ENCODE results near the gene MICAL3.
"Not testable (repeated sequence)": the region's sequence is repeated elsewhere in the genome, so short reads cannot be mapped to it uniquely, and the experiment has no call there.

MICAL3 gene

DNA sequence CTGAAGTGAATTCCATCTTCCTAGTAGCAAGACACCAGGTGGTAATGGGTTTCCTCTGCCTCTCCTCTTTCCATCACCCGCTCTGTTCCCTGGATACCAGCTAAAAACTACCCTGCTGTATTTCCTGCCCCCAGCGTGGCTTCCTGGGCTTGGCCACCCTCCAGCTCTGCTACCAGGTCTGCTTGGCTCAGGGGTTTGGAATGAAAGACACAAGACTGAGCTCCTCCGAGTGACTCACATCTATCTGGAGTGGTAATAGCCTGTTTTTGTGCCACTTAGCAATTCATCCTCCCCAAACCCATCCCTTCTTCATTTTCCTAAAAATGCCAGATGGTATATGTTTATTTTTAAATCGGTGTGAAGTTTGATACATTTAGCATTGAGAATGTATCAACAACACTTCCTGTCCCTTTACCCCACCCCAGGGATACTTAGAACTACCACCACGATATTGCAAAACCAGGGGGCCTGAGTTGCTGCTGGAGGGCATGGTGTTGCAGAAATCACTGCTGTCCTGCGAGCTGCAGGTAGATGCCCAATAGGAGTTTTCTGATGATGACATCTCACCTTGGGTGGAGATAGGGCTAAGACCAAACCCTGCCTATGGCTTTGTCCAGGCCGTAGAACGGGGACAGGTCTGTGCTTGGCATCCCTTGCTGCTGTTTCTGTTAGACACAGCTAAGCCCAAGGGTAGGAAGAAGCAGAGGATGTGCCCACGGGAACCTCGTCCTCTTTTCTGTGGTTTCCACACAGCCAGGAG, 7.5 kb upstream of the MICAL3 start:
- no peak for DNase-seq (ENCODE audit: low read depth)

DNA sequence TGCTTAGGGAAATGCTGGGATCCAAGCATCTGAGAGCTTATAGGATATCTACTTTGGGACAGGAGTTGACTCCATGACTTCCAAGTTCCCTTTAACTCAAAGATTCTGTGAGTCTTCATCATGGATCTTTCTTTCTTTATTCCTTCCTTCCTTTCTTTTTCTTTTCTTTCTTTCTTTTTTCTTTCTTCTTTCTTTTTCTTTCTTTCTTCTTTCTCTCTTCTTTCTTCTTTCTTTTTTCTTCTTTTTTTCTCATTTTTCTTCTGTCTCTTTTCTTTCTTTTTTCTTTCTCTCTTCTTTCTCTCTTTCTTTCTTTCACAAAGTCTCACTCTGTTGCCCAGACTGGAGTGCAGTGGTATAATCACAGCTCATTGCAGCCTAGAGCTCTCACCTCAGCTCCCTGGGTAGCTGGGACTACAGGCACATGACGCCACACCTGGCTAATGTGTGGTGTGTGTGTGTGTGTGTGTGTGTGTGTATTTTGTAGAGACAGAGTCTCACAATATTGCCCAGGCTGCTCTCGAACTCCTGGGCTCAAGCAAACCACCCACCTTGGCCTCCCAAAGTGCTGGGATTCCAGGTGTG, 5.4 kb upstream of the MICAL3 start:
- DNase-seq (ENCODE audit: low read depth): no peak

DNA sequence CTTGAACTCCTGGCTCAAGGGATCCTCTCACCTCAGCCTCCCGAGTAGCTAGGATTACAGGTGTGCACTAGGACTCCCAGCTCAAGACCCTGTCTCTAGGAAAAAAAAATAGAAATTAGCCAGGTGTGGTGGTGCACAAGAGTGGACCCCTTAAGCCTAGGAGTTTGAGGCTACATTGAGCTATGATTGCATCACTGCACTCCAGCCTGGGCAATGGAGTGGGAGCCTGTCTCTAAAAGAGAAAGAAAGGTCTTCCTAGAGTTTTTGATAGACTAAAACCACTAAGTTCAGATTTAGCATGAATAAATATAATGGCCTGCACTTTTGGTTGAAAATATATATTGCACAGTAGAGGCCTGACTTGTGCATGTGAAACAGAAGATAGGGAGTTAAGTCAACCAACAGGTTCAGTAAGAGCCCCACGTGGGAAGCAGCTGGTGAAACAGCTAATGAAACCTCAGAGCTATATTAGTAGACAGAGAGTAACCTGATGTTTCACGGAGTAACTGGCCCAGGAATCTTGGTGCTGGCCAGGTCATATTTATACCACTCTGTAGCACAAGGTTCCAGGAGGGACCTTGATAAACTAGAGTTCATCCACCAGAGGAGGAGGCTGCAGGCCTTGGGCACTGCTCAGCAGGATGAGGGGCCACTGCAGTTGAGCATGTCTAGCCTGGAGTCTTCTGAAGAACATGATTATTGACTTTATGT, 4.6 kb upstream of the MICAL3 start:
- DNase-seq (ENCODE audit: low read depth): no peak

- not testable (repeated sequence) for DNase-seq (ENCODE audit: low read depth)
Measured at GRCh38 chr22:18025898-18026297, 1.5 kb upstream of the MICAL3 start.

DNA sequence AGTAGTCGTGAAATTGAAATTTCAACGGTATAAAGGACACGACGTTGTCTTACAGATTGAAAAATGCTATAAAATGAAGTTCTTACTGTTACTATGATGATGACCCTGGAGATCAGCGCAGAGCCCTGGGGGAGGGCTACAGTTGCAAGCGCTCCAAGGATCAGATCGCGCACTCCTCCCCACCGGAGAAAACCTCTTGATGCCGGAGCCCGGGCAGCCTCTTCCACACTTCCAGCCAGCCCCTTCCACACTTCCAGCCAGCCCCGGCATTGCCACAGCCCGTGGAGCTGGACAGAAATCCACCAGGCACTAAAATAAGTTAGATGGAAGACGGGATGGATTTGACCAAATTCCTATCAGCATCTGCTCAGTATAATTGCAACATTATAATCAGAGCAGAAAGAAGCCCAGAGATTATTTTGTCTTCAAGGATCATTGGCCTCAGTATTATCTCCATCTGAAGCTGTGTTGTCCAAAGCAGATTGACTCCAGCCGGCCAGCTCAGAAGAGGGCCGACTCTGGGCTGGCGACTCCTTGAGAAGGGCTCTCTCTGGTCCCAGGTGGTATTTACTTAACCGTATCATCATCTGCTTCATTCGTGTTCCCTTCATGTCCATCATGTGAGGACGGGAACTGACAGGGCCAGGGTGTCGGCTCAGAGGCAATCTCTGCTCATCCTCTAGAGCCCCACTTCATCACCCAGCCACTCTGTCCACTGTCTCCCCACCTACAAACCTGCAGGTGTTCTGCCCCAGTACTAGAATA, 777 bp upstream of the MICAL3 start:
- DNase-seq (ENCODE audit: low read depth): no peak

GRCh38 chr22:18023509-18024275, 669 bp downstream of the MICAL3 start:
- DNase-seq (ENCODE audit: low read depth): no peak

DNA sequence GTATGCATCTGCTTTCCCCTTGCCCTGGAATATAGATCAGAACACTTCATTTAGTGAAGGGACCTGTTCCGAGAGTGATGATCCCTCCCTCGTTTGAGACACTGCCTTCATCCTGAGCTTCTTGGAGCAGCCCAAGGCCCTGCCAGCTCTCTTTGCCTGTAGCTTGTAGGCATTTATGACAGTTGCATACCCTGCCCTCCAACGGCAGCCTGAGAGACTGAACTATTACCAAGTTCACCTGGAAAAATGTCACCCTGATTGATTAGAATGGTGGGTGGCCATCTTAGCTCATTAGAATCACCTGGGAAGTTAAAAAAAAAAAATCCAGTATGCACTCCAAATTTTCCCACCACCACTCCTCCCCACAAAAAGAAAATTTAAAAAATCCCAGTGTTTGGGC, 1.5 kb downstream of the MICAL3 start:
- DNase-seq (ENCODE audit: low read depth): no peak

GRCh38 chr22:18021431-18021830, 2.9 kb downstream of the MICAL3 start:
- DNase-seq (ENCODE audit: low read depth): no peak

GRCh38 chr22:18020743-18021142, 3.6 kb downstream of the MICAL3 start:
- not testable (repeated sequence) for DNase-seq (ENCODE audit: low read depth)

DNA sequence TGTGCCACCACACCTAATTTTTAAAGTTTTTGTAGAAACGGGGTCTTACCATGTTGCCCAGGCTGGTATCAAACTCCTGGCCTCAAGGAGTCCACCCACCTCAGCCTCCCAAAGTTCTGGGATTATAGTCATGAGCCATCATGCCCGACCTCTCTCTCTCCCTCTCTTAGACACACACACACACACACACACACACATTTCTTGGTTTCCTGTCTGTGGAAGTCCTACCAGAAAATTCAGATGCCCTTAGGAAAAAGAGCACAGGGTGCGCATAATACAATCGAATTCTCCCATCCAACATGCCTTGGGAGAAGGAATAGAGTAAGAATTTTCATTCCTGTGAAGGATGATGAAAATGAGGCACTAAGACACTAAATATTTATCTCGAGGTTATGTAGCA, 10.4 kb downstream of the MICAL3 start:
- no peak for DNase-seq (ENCODE audit: low read depth)

DNA sequence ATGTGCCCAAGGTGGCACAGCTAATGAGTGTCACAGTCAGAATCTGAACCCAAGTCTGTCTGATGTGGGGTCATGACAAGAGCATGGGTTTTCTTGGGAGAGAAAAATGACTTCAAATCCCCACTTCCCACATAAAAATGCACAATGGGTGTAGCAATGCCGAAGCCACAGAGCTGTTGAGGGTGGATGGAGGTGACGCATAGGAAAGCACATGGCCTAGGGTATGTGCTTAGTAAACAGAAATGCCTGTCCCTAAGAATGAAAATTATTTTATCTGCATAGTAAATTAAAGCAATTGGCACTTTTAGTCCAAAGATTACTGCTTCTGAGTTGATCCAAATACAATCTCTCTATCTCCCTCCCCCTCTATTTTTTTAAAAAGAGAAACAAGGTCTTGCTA, 10.9 kb downstream of the MICAL3 start:
- no peak for DNase-seq (ENCODE audit: low read depth)

DNA sequence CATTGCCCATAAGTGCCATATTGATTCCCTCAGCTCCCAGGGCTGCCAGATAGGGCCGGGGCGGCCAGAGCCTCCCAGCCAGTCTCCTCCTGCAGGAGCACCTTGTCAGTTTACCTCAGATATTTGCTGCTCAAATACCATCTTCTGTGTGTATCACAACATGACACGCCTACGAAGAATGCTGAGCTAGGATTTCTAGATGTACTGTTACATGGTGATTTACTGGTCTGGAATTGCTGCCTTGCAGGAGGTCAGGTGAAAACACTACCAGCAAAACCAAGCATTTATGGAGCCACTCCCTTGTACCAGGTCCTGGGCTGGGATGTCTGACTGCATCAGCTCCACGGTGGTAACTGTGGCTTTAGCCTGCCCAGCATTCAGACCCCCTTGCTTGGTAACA, 11.8 kb downstream of the MICAL3 start:
- no peak for DNase-seq (ENCODE audit: low read depth)

GRCh38 chr22:18010266-18010665, 14.1 kb downstream of the MICAL3 start:
- no peak for DNase-seq (ENCODE audit: low read depth)

- DNase-seq (ENCODE audit: low read depth): no peak
Measured at GRCh38 chr22:18008136-18008535, 16.2 kb downstream of the MICAL3 start.

DNA sequence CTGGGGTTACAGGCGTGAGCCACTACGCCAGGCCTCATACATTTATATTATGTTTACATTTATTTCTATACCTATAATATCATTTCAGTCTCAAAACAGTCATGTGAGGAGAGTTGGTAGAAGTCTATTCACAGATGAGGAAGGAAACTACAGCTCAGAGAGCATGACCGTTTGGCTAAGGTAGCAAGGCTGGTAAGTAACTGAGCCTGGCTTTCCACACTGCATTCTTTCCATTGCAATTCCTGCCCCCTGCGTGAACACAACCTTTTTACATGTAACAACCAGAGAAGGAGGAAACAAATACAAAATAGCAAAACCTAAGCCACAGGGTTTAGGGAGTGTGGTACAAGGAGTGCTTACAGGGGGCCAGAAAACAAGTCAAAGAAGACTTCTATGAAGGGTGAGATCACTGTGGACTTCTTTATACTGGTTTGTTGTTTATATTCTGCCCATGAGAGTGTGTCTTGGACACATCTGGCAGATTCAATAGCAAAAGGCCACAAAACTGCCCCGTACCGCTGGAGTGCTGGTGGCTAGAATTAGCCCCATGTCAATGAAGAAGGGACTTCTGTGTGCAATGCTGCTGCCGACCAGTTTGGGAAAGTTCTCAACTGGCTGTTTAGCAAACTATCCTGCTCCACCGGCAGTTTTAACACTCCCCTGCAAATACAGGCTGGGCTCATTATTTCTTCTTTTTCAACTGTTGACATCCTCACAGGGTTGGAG, 19.0 kb downstream of the MICAL3 start:
- DNase-seq (ENCODE audit: low read depth): no peak

GRCh38 chr22:18001894-18002315, 22.5 kb downstream of the MICAL3 start:
- not testable (repeated sequence) for DNase-seq (ENCODE audit: low read depth)

DNA sequence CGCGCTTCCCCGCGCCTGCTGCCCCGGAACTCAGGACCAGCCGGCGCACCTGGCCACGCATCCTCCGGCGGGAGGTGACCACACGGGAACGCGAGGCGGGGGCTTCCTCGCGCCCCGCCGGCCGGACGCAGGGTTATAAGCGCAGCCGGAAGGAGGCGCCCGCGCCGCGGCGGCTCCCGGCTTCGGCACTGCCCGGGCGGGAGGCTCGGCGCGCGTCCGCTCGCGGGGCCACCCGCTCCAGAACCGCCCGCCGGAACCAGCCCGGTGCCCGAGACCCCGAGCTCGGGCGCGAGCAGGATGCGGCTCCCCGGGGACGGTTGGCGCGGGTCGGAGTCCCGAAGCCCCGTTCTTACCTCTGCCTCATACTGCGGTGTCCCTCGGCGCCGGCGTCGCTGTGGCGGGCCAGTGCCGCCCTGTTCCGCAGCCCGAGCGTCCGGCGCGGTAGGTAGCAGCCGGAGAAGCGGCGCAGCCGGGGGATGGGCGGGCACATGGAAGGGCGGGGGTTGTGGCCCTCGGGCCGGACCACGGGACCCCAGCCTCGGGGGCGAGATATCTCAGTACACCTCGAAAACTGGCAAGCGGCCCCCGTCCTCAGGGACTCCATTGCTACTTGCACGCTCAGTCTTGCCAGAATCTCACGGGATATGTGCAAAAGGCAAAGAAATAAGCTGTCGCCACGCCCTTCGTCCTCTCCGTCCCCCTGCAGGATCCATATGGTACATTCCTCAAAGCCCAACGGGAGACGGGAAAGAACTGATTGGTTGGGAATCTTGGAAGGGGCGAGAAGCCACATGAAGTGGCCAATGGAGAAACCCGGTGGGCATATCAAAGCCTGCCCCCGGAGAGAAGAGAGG, 23.1 kb downstream of the MICAL3 start:
- DNase-seq (ENCODE audit: low read depth): peak; percentile 58

DNA sequence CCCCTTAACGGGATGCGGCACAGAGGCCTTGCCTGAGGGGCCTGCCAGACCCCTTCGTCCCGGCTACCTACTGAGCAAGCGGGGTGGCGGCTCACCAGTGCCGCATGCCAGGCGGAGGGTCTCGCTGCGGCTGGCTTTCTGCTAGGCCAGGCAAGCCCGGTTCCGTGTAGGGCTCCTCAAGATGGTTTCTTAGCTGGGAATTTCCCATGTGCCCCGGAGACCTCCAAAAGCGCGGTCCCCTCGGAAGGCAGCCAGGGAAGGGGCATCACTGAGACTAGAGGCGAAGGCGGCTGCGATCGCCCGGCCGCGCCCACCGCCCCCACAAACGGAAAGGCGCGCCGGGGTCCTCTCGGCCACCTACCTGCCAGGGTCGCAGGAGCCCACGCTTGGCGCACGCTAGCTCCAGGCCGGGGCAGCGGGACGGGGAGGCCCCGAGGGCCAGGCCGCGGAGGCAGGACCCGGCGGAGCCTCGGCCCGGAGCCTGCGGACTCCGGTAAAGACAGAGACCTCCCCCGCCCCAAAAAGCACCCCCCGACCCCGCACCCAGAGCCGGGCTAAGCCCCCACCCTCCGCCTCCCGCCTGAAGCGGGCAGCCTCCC, 23.8 kb downstream of the MICAL3 start:
- no peak for DNase-seq (ENCODE audit: low read depth)

DNA sequence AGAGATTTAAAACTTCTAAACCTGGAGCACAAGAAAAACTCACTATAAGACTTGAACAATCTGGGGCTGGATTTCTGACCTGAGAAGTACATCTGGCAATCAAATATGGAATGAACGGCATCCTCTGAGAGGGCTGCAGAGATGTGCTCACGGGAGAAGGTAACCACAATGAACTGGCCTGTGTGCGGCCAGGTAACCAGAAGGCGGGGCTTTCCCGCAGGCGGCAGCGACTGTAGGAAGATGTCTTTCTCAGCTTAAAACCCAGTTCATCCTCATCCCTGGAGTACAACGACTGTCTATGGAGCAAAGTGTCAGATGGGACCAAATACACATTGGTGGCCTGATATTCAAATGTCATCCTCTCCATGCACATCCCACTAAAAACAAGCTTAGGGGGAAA, 24.5 kb downstream of the MICAL3 start:
- no peak for DNase-seq (ENCODE audit: low read depth)

- no peak for DNase-seq (ENCODE audit: low read depth)
Measured at GRCh38 chr22:17998913-17999312, 25.4 kb downstream of the MICAL3 start.

All from stimulated activated CD8-positive, alpha-beta memory T cell treated with anti-CD3 and anti-CD28 coated beads, Interleukin-4, amount 100 ng/mL, for 24 hours (primary cell).